ENCODE results near the gene PRG2.

PRG2 gene

DNA sequence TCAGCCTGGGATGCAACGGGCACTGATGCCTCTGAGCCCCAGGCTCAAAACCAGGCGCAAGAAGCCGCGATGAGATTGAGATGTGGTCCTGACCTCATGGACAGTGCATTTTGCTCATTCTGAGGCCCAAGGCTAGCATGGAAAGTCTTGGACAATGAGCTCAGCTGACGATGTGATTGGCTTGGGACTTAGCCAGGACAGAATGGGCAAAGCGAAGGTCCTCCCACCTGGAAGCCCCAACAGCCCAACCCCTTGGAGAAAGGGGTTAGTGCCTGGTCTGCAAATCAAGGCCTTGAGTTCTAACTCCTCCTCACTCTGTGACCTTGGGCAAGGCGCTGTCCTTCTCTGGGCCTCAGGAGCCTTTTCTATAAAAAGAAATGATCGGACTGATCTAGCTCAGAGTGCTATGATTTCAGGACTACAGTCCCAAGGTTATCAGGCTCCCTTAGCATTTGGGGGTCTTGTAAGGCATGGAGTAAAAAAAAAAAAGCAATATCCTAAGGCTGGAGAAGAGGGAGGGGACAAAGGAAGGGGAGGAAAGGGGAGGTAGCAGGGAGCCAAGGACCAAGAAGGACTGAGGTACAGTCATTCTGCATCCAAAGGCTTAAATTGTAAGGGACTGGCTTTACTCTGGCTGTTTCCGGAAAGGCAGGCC is 33.8 kb upstream of the PRG2 start:
- TF ChIP-seq, protein P1, sequence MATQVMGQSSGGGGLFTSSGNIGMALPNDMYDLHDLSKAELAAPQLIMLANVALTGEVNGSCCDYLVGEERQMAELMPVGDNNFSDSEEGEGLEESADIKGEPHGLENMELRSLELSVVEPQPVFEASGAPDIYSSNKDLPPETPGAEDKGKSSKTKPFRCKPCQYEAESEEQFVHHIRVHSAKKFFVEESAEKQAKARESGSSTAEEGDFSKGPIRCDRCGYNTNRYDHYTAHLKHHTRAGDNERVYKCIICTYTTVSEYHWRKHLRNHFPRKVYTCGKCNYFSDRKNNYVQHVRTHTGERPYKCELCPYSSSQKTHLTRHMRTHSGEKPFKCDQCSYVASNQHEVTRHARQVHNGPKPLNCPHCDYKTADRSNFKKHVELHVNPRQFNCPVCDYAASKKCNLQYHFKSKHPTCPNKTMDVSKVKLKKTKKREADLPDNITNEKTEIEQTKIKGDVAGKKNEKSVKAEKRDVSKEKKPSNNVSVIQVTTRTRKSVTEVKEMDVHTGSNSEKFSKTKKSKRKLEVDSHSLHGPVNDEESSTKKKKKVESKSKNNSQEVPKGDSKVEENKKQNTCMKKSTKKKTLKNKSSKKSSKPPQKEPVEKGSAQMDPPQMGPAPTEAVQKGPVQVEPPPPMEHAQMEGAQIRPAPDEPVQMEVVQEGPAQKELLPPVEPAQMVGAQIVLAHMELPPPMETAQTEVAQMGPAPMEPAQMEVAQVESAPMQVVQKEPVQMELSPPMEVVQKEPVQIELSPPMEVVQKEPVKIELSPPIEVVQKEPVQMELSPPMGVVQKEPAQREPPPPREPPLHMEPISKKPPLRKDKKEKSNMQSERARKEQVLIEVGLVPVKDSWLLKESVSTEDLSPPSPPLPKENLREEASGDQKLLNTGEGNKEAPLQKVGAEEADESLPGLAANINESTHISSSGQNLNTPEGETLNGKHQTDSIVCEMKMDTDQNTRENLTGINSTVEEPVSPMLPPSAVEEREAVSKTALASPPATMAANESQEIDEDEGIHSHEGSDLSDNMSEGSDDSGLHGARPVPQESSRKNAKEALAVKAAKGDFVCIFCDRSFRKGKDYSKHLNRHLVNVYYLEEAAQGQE (IDR thresholded peaks at IDR 0.05; ENCODE audit: insufficient read depth in 1 of 2, low read depth in 2 of 2, low read length in 2 of 2): no peak
- TF ChIP-seq TAF1 (IDR thresholded peaks at IDR 0.05; ENCODE audit: borderline replicate concordance, insufficient read depth, low read length) (no peak), SIN3A (IDR thresholded peaks at IDR 0.05; ENCODE audit: borderline replicate concordance, insufficient read depth, low read length) (no peak), FOXP2 (optimal IDR thresholded peaks at IDR 0.05; ENCODE audit: borderline replicate concordance, extremely low read depth, extremely low read length, insufficient read depth) (no peak), POLR2AphosphoS5 (IDR thresholded peaks at IDR 0.05; ENCODE audit: low read depth, low read length) (no peak)

DNA sequence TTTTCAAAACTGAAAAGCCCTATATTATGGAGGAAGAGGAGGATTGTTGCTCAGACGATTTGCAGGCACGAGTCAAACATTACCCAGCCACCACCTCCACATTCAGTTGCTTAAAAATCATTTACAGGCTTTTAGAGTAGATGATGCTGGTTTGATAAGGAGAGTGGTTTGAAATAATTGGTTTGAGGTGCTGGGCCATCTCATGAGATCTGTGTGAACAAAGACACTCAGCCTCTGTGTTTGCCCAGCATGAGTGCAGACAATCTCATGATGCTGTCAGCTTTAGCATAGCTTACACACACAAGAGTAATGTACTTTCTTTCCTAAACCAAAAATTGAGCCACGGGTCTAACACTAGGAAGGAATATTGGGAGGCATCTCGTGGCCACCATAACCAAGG is 32.2 kb upstream of the PRG2 start:
- no peak for TF ChIP-seq SIN3A (IDR thresholded peaks at IDR 0.05; ENCODE audit: borderline replicate concordance, insufficient read depth, low read length)
- TF ChIP-seq FOXP2 (optimal IDR thresholded peaks at IDR 0.05; ENCODE audit: borderline replicate concordance, extremely low read depth, extremely low read length, insufficient read depth): no peak
- TF ChIP-seq, protein P1 (IDR thresholded peaks at IDR 0.05; ENCODE audit: insufficient read depth in 1 of 2, low read depth in 2 of 2, low read length in 2 of 2): no peak

DNA sequence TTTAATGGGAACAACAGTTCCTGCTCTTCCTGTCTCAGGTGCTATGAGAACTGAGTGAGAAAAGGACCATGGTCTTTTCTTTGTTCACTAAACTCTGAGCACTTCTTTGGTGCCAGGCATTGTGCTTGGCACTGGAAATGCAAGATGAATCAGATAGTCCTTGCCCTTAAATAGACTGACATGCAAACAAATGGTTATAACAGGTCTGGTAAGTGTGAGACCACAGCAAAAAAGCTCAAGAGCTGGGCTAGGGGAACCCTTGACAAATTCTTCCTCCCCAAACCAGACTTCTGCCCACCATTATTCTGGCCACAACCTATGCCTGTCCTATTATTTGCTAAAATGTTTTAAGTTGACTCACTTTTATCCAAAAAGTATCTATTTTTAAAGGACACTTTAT is 31.4 kb upstream of the PRG2 start:
- no peak for TF ChIP-seq TAF1 (IDR thresholded peaks at IDR 0.05; ENCODE audit: borderline replicate concordance, insufficient read depth, low read length)
- TF ChIP-seq POLR2AphosphoS5 (IDR thresholded peaks at IDR 0.05; ENCODE audit: low read depth, low read length): no peak
- TF ChIP-seq, protein P1 (IDR thresholded peaks at IDR 0.05; ENCODE audit: insufficient read depth in 1 of 2, low read depth in 2 of 2, low read length in 2 of 2): no peak
- no peak for TF ChIP-seq FOXP2 (optimal IDR thresholded peaks at IDR 0.05; ENCODE audit: borderline replicate concordance, extremely low read depth, extremely low read length, insufficient read depth)
- TF ChIP-seq SIN3A (IDR thresholded peaks at IDR 0.05; ENCODE audit: borderline replicate concordance, insufficient read depth, low read length): no peak

DNA sequence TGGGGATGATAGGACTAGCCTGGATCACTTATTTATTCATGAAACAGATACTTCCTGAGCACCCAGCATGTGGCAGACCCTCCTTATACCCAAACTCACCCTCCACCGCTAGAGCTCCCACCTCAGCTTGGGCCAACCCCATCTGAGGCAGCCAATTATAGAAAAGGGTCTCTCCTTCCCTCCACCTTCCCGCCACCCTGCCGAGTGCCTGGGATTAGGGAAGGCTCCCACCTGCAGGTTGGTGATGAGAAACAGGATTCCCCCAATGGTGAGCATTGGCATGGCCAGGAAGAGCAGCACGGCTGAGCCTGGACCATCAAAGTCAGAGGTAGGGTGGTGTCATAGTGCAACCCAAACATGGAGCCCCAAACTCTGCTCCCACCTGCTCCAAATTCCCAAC is 30.6 kb upstream of the PRG2 start:
- TF ChIP-seq SIN3A (IDR thresholded peaks at IDR 0.05; ENCODE audit: borderline replicate concordance, insufficient read depth, low read length) (no peak), FOXP2 (optimal IDR thresholded peaks at IDR 0.05; ENCODE audit: borderline replicate concordance, extremely low read depth, extremely low read length, insufficient read depth) (no peak), TAF1 (IDR thresholded peaks at IDR 0.05; ENCODE audit: borderline replicate concordance, insufficient read depth, low read length) (no peak)

DNA sequence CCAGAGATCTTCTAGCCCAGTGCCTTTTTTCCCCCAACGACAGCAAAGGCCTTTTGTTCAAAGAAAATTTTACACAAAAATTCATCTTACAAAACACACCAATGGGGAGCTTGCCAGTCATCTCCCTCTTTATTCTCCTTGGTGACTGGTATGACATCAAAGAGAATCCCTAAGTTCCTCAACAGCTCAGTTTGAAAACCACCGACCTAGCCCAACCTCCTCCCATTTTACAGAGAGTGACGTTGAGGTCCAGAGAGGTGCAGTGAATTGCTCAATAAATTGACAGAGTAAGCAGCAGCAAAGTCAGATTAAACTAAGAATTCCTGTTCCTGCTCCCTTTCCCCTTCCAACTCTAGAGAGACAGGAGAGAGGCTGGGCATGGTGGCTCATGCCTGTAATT is 28.7 kb upstream of the PRG2 start:
- TF ChIP-seq POLR2AphosphoS5 (IDR thresholded peaks at IDR 0.05; ENCODE audit: low read depth, low read length): no peak
- TF ChIP-seq TAF1 (IDR thresholded peaks at IDR 0.05; ENCODE audit: borderline replicate concordance, insufficient read depth, low read length): no peak
- TF ChIP-seq, protein P1 (IDR thresholded peaks at IDR 0.05; ENCODE audit: insufficient read depth in 1 of 2, low read depth in 2 of 2, low read length in 2 of 2): no peak
- TF ChIP-seq SIN3A (IDR thresholded peaks at IDR 0.05; ENCODE audit: borderline replicate concordance, insufficient read depth, low read length): no peak
- no peak for TF ChIP-seq FOXP2 (optimal IDR thresholded peaks at IDR 0.05; ENCODE audit: borderline replicate concordance, extremely low read depth, extremely low read length, insufficient read depth)
